Measurements from ENCODE around the gene DDX31. TPM values are rescaled to one million over a fixed set of nuclear protein-coding genes. Genes with fewer than 3 reads are reported as not detected.
A peak's percentile ranks its signal among the peaks of the same experiment; 100 is the strongest.
"Not testable (repeated sequence)": the region's sequence is repeated elsewhere in the genome, so short reads cannot be mapped to it uniquely, and the experiment has no call there.

Gene DDX31
- total RNA-seq, 1 donor from 2014 or later: 15.0 TPM

GRCh38 chr9:132575811-132576210, 94.0 kb downstream of the DDX31 start:
- DNase-seq: no peak

DNA sequence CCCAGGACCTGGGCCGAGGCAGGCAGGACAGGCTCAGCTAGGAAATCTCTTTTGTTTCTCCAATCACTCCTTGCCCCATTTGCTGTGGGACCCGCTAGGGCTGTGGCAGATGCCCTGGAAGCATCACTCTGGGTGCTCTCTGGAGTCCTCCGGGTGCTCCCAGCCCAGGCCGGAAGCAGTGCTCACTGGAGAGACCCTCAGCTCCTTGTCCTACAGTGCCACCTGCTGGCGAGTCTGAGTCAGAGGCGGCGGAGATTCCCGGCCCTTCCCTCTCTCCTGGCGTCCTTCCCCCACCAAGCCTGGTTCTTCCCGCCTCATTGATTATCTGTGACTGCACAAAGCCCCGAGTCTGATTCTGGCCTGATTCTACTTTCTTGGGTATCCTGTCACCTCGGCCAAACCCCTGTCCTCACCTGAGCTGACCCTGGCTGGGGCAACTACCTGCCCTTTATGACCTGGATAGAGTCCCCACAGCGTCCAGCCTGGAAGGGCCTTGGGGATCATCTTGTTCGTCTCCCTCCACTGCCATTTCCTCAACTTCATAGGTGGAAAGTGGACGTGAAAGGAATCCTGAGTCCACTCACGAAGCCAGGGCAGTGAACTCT, 94.7 kb downstream of the DDX31 start:
- DNase-seq: peak; percentile 83

DNA sequence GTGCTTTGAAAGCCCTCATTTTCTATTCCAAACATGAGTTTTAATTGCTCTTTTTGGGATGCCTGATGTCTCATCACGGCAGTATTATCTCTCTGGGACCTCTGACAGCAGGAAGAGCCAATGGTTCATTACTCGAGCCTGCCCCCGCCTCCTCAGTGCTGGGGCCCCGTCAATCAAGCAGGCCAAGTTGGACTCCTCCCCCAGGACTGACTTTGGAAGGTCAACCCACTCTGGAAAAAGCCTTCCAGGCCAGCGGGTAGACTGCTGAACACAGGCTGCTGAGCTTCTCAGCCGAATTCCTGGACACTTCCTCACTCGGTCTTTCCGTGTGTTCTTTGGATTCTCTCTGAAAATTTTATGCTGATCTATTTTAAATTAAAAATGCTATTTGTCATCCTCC, 96.9 kb downstream of the DDX31 start:
- DNase-seq: no peak

- DNase-seq: no peak
Observed at GRCh38 chr9:132571806-132572600, 97.8 kb downstream of the DDX31 start.

DNA sequence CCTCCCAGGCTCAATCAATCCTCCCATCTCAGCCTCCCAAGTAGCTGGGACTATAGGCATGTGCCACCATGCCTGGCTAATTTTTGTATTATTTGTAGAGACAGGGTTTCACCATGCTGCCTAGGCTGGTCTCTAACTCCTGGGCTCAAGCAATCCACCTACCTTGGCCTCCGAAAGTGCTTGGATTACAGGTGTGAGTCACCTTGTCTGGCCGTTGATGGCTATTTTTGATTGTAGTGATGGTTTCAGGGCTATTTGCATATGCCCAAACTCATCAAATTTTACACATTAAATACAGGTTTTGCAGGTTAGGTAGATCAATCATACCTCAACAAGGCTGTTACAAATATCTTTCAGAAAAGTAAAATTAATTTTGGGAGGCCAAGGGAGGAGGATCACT, 101.0 kb downstream of the DDX31 start:
- DNase-seq: not testable (repeated sequence)

DNA sequence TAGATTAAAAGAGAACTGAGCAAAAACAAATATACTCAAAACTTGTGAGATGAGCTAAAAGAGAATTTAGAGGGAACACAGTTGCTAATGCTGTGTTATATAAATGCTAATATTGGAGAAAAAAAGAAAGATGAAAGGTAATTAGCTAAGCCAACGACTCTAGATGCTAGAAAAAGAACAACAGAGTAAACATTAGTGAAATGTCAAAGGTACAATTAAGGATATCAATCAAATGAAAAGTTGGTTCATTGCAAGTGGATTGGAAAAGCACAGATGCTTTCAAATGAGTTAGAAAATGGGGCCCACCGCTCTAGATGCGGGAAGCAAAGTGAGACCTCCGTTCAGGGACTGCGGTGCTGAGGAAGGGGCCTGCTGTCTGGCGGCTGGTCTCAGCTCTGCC, 105.3 kb downstream of the DDX31 start:
- DNase-seq: no peak

DNA sequence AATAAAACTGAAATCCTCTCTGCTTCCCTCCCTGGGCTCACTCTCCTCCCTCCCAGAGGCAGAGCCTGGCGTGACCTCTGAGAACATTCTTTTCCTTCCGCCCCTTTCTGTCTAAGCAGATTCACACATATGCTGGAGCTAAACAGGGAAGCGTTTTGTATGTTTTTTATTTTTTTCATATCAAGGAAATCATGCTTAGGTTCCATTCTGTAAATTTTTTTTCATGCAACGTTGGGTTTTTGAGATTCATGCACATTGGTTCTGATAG, 107.5 kb downstream of the DDX31 start:
- DNase-seq: peak; percentile 37

DNA sequence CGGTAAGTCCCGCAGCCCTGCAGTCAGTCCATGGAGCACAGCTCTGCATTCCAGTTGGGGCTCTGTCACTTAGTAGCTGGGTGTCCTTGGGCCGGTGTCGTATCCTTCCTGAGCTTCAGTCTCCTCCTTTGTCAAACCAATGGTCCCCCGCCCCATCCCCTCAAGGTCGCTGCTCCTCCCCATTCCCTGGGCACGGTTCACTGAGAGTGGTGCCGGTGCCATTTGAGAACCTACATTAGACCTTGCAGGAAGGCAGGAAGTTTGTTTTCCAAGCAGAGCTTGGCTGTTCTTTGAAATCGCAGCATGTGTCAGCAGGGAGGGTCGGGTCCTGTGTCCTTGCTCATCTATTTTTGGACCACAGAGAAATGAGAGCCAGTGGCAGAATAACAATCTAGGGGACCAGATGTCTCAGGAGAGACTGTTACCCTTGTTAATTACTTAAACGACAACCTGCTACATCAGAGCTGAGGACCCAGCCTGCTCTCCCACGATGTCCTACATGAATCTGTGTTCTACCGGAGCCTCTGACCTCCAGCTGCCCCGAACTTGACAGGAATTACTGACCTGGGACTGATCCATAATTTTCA, 109.1 kb downstream of the DDX31 start:
- peak; percentile 9 for DNase-seq

GRCh38 chr9:132559711-132560110, 110.1 kb downstream of the DDX31 start:
- DNase-seq: no peak

DNA sequence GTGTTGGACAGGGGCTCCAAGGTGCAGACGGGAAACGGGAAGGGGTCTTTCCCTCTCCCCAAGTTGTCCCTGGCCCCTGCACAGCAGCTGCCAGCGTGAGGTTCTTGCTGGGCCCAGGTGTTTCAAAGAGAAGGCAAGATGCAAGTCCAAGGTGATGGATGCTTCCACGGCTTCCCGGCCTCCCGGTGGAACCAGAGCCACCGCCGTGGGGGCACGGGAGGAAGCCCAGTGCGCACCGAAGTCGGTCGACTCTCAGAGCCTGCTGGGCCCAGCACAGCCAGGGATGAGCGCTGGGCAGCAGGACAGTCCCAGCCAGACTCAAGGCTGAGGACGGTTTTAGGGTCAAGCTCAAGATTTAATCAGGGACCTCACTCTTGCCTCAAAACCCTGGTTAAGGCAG, 112.6 kb downstream of the DDX31 start:
- no peak for DNase-seq

DNA sequence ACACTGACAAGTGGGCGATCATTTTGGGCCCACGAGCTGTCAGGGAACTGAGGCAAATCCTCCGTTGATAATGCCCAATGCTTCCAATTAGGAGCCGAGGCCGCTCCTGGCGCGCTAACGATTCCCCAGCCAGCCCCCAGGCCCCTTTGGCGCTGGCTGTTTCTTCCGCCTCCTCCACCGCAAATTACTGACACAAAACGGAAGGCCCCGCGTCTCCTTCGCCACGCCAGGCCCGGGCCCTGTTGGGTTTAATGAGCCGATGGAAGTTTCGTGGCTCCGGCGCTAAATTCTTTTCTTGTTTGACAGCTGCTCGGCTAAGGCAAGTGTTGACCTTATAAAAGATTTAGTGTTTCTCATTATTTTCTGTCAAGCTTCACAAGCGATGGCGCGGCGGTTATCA, 113.1 kb downstream of the DDX31 start:
- DNase-seq: no peak

GRCh38 chr9:132556235-132556634, 113.5 kb downstream of the DDX31 start:
- DNase-seq: no peak

GRCh38 chr9:132555528-132555927, 114.3 kb downstream of the DDX31 start:
- DNase-seq: no peak

DNA sequence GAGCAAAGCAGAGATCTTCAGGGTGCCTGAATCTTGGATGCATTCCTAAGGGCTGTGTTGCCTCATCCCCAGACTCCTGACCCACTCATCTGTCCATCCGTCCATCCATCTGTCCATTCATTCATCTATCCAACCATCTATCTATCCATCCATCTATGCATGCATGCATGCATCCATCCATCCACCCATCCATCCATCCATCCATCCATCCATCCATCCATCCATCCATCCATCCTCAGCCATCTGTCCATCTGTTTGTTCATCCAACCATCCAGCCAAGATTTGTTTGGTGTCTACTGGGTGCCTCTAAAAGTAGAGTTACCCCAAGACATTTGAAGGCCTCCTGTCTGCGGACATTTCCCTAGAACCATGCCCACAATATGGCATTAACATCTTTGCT, 115.0 kb downstream of the DDX31 start:
- DNase-seq: no peak

GRCh38 chr9:132552041-132552440, 117.7 kb downstream of the DDX31 start:
- DNase-seq: no peak

DNA sequence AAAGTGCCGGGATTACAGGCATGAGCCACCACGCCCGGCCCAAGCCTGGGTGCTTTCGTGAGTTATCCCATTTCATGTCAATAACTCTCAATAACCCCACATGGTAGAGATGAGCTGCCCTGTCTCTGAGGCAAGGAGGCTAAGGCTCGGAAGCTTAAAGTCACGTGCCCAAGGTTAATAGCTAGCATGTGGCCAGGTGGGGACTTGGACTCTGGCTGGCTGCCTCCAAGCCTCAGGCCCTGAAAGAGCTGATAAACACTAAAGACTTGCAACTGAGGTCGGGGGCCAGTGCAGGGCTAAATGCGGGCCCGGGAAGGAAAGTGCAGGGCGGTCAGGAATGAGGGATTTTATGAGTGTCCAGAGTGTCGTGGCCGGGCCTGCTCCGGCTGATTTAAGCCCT, 118.2 kb downstream of the DDX31 start:
- DNase-seq: no peak

- peak; percentile 82 for DNase-seq
Observed at GRCh38 chr9:132548751-132549640, 120.8 kb downstream of the DDX31 start.

- peak; percentile 39 for DNase-seq
Observed at GRCh38 chr9:132547976-132548730, 121.6 kb downstream of the DDX31 start.

- no peak for DNase-seq
Observed at GRCh38 chr9:132547436-132547835, 122.3 kb downstream of the DDX31 start.

DNA sequence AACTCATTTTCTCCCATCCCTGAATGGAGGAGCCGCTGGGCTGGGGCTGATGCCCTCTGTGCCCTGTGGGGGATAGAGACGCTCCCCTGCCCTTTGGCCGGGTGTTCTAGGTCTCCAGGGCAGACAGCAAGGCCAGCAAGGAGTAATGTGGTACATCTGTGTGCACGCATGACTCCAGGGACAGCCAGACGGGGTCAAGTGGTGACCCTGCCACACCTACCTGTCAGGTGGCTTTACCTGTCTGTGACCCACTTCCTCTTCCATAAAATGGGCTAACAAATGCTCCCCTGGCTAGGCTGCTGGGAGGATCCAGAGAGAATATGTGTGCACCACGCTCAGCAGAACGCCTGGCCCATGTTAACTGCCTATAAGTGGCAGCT, 122.7 kb downstream of the DDX31 start:
- no peak for DNase-seq

- DNase-seq: peak; percentile 53
Observed at GRCh38 chr9:132546148-132547051, 123.4 kb downstream of the DDX31 start.
